Stomach smooth muscle (tissue), 2 donors: ENCODE measurements around the gene ASTN2.
A peak's percentile ranks its signal among the peaks of the same experiment; 100 is the strongest.

Source experiments
- H3K27ac ChIP-seq: one replicate; pipeline ENCODE4 v1.7.0; 2013; ENCODE audit warnings: mild to moderate bottlenecking, low read length, inconsistent platforms
- H3K27me3 ChIP-seq, 2 donors: one replicate each; pipeline ENCODE4 v1.7.0; 2013; ENCODE audit warnings: low read length in 2 of 2; ENCODE audit not compliant: insufficient read depth in 2 of 2, control insufficient read depth in 1 of 2
- H3K36me3 ChIP-seq, 2 donors: one replicate each; pipeline ENCODE4 v1.7.0; 2013; ENCODE audit warnings: low read length in 2 of 2; ENCODE audit not compliant: control insufficient read depth in 2 of 2, insufficient read depth in 2 of 2
- H3K4me1 ChIP-seq: one replicate; pipeline ENCODE4 v1.7.0; 2013; ENCODE audit warnings: low read length; ENCODE audit not compliant: control insufficient read depth, insufficient read depth
- H3K4me3 ChIP-seq, 2 donors: one replicate each; pipeline ENCODE4 v1.7.0; 2013; ENCODE audit warnings: low read length in 2 of 2
- H3K9ac ChIP-seq, 2 donors: one replicate each; pipeline ENCODE4 v1.7.0; 2013; ENCODE audit warnings: low read length in 2 of 2, mild to moderate bottlenecking in 1 of 2
- H3K9me3 ChIP-seq, 2 donors: one replicate each; pipeline ENCODE4 v1.7.0; 2013; ENCODE audit warnings: low read length in 2 of 2; ENCODE audit not compliant: control insufficient read depth in 2 of 2
- donor health status: healthy.
- donor health status: Pancreatic carcinoma.

The ASTN2 gene

GRCh38 chr9:117414220-117414905 is 494 bp downstream of the ASTN2 start:
- no peaks in the 10 kb centered on the region for H3K9me3 ChIP-seq
- H3K9ac ChIP-seq, result no peak overlapping the region
- peaks cover 43 to 47% of the 10 kb centered on the region in 2 donors for H3K27me3 ChIP-seq
- peaks cover 19% of the 10 kb centered on the region for H3K4me1 ChIP-seq
- no peaks in the 10 kb centered on the region for H3K36me3 ChIP-seq
- peak overlapping the region; percentile 50 to 60 for H3K4me3 ChIP-seq
- H3K27ac ChIP-seq, result no peak overlapping the region

- no peak overlapping the region for H3K27ac ChIP-seq
- H3K9me3 ChIP-seq, result no peaks in the 10 kb centered on the region
- peak overlapping the region; percentile 50 to 60 for H3K4me3 ChIP-seq
- H3K9ac ChIP-seq, result no peak overlapping the region
- H3K27me3 ChIP-seq, result peaks cover 43 to 44% of the 10 kb centered on the region in 2 donors
- no peaks in the 10 kb centered on the region for H3K36me3 ChIP-seq
- H3K4me1 ChIP-seq, result peaks cover 19% of the 10 kb centered on the region
Measured at GRCh38 chr9:117413346-117414219, 1.3 kb downstream of the ASTN2 start.

DNA sequence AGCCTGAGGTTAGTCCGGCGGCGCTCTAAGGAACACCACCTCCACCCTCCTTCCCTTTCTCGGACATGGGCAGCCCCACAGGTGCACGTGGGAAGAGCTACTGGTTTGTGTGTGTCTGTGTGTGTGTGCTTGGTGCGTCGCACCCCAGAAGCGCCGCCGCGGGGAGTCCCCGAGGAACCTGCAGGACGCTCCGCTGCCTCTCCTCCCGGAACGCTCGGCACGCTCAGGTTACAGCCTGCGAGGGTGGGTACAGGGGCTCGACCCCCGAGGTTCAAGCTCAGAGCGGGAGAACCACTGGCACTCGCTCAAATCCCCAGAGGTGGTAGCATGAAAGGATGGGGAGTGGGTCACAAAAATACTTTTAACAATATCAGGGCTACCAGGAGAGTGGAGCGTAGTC is 2.0 kb downstream of the ASTN2 start:
- Histone ChIP-seq H3K4me1 (peaks cover 19% of the 10 kb centered on the region), H3K4me3 (peak overlapping the region in 1 of 2 donors; percentile 60), H3K9me3 (no peaks in the 10 kb centered on the region), H3K36me3 (no peaks in the 10 kb centered on the region), H3K27ac (no peak overlapping the region), H3K27me3 (peaks cover 43 to 47% of the 10 kb centered on the region in 2 donors), H3K9ac (no peak overlapping the region)

- peaks cover 41 to 43% of the 10 kb centered on the region in 2 donors for H3K27me3 ChIP-seq
- peaks cover 19% of the 10 kb centered on the region for H3K4me1 ChIP-seq
- H3K4me3 ChIP-seq, result no peak overlapping the region
- no peaks in the 10 kb centered on the region for H3K9me3 ChIP-seq
- no peak overlapping the region for H3K27ac ChIP-seq
- H3K36me3 ChIP-seq, result no peaks in the 10 kb centered on the region
- no peak overlapping the region for H3K9ac ChIP-seq
Measured at GRCh38 chr9:117412006-117412715, 2.7 kb downstream of the ASTN2 start.

GRCh38 chr9:117411547-117411946 is 3.3 kb downstream of the ASTN2 start:
- no peak overlapping the region for H3K9ac ChIP-seq

GRCh38 chr9:117409321-117409720 is 5.5 kb downstream of the ASTN2 start:
- Histone ChIP-seq H3K27me3 (peaks cover 27% of the 10 kb centered on the region in 2 donors), H3K27ac (no peak overlapping the region), H3K9ac (no peak overlapping the region), H3K9me3 (no peaks in the 10 kb centered on the region), H3K36me3 (no peaks in the 10 kb centered on the region), H3K4me3 (no peak overlapping the region), H3K4me1 (peaks cover 14% of the 10 kb centered on the region)

More at GRCh38 chr9:117411547-117411946, 3.3 kb downstream of the ASTN2 start:
- Histone ChIP-seq H3K4me1 (peaks cover 19% of the 10 kb centered on the region), H3K36me3 (no peaks in the 10 kb centered on the region), H3K9me3 (no peaks in the 10 kb centered on the region), H3K4me3 (no peak overlapping the region), H3K27ac (no peak overlapping the region), H3K27me3 (peaks cover 36 to 38% of the 10 kb centered on the region in 2 donors)

DNA sequence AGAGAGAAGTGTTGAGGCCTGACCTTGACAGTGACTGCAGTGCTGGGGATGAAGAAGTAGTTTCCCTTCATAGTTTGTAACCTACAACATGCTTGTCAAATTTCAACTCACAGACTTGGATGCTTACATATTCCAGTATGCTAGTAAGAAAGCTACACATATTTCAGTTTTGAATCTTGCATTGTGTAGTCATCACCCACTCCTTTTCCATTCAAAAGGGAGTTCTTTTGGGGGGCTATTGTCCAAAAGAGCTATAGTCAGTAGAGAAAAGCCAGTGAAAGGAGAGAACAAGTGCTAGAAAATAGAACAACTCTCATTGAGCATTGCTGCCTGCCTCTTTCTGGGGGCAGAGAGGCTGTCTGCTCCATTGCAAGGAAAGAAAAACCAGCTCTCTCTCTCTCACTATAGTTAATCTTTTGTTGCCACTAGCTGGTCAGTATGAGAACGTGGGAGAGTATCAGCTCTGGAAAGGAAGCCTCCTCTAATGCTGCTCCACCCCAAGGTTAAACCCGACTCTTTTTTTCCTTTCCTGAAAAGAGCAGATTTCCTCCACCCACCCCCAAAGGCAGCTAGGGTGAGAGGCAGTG is 7.3 kb downstream of the ASTN2 start:
- Histone ChIP-seq H3K27ac (no peak overlapping the region), H3K36me3 (no peaks in the 10 kb centered on the region), H3K9ac (no peak overlapping the region), H3K27me3 (peaks cover 9 to 15% of the 10 kb centered on the region in 2 donors), H3K9me3 (no peaks in the 10 kb centered on the region), H3K4me1 (no peaks in the 10 kb centered on the region), H3K4me3 (no peak overlapping the region)

DNA sequence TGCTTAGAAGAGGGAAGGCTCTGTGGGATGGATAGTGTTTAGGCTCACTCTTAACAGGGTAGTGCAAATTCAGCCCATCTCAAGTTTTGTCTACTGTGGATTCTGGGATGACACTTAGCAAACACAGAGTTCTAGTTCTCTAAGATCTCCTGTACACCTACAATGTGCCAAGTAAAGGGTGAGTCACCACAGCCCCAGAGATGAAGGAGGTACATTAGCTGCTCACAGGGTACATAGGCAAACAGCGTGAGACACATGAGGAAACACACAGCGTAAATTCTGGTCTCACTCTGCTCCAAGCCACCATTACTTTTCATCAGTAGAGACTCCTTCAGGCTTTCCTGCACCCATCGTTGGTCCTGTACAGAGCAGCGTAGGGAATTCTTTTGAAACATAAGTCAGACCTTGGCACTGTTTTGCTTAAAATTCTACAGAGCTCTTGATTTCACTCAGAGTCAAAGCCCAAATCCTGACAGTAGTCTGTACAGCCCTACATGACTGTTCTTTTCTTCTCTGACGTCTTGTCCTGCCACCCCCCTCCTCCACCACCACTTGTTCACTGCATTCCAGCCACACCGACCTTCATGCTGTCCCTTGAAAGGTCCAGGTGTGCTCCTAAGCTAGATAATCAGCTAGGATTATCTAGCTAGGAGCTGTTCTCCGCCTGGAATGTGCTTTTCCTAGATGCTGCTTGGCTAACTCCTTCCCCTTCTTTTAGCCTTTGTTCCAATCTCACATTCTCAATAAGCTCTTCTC is 8.7 kb downstream of the ASTN2 start:
- no peaks in the 10 kb centered on the region for H3K4me1 ChIP-seq
- H3K27me3 ChIP-seq, result peaks cover 0 to 7% of the 10 kb centered on the region in 2 donors
- no peak overlapping the region for H3K27ac ChIP-seq
- H3K9me3 ChIP-seq, result no peaks in the 10 kb centered on the region
- no peak overlapping the region for H3K4me3 ChIP-seq
- H3K36me3 ChIP-seq, result no peaks in the 10 kb centered on the region
- no peak overlapping the region for H3K9ac ChIP-seq

GRCh38 chr9:117403848-117404247 is 11.0 kb downstream of the ASTN2 start:
- Histone ChIP-seq H3K9ac (no peak overlapping the region), H3K27me3 (peaks cover 0 to 11% of the 10 kb centered on the region in 2 donors), H3K9me3 (no peaks in the 10 kb centered on the region), H3K27ac (no peak overlapping the region), H3K4me1 (no peaks in the 10 kb centered on the region), H3K36me3 (no peaks in the 10 kb centered on the region), H3K4me3 (no peak overlapping the region)

GRCh38 chr9:117403403-117403811 is 11.4 kb downstream of the ASTN2 start:
- Histone ChIP-seq H3K27me3 (peaks cover 0 to 9% of the 10 kb centered on the region in 2 donors), H3K36me3 (no peaks in the 10 kb centered on the region), H3K9me3 (no peaks in the 10 kb centered on the region), H3K27ac (no peak overlapping the region), H3K9ac (no peak overlapping the region), H3K4me1 (no peaks in the 10 kb centered on the region), H3K4me3 (no peak overlapping the region)
